ENCODE data around the gene CERCAM. TPM values are rescaled to one million over a fixed set of nuclear protein-coding genes. Genes with fewer than 3 reads are reported as not detected.

The CERCAM gene
- polyA plus RNA-seq, 3 donors = 1.5 to 2.5 (median 1.8) TPM

GRCh38 chr9:128409978-128410377, 10.7 kb upstream of the CERCAM start:
- Histone ChIP-seq H3K4me3 (replicated peaks in 1 of 3; ENCODE audit: low read depth in 2 of 3, low read length in 3 of 3) (no peak overlapping the region), H3K36me3 (replicated peaks in 1 of 2; ENCODE audit: control insufficient read depth in 1 of 2, insufficient read depth in 2 of 2, low read length in 2 of 2) (no peaks in the 10 kb centered on the region), H3K4me1 (ENCODE audit: control insufficient read depth in 1 of 2, insufficient read depth in 2 of 2, low read length in 2 of 2) (no peaks in the 10 kb centered on the region), H2AFZ (ENCODE audit: insufficient read depth, low read depth, low read length, poor library complexity, severe bottlenecking) (no peak overlapping the region), H3K4me2 (replicated peaks; ENCODE audit: extremely low read depth, low read length, poor library complexity, severe bottlenecking) (no peak overlapping the region), H3K9ac (ENCODE audit: insufficient read depth, low read length, poor library complexity, severe bottlenecking) (no peak overlapping the region), H3K27me3 (ENCODE audit: control insufficient read depth in 2 of 2, insufficient read depth in 2 of 2, low read length in 2 of 2) (peaks cover 5 to 31% of the 10 kb centered on the region in 2 donors), H3K79me2 (ENCODE audit: insufficient read depth, low read length) (no peaks in the 10 kb centered on the region), H3K27ac (ENCODE audit: low read depth in 1 of 2, low read length in 2 of 2) (no peak overlapping the region), H4K20me1 (ENCODE audit: insufficient read depth, low read length) (no peaks in the 10 kb centered on the region), H3K9me3 (replicated peaks in 1 of 2; ENCODE audit: control insufficient read depth in 1 of 2, insufficient read depth in 1 of 2, low read length in 2 of 2) (no peaks in the 10 kb centered on the region)
- peaks cover 35 to 52% (median 35%) of the 10 kb centered on the region in 3 donors for H3K27me3 Mint-ChIP-seq (ENCODE audit: low read depth in 3 of 3)
- WGBS (ENCODE audit: insufficient coverage) = 38% methylated on average over 3 of the region's 6 CpGs
- H3K4me1 Mint-ChIP-seq = peaks cover 1% of the 10 kb centered on the region
- no peaks in the 10 kb centered on the region for H3K36me3 Mint-ChIP-seq
- H3K27ac Mint-ChIP-seq = no peak overlapping the region
- DNase-seq = no peak
- no peaks in the 10 kb centered on the region for H3K9me3 Mint-ChIP-seq
- intact Hi-C loops (cut with micrococcal nuclease) = loop anchor here in 1 of 2 donors (10.0 kb wide), 1 partner anchor 115 kb away; no protein-coding TSS in a partner anchor
- peak overlapping the region in 1 of 2 donors; percentile 46 for H3K4me3 Mint-ChIP-seq
- TF ChIP-seq, protein P1, sequence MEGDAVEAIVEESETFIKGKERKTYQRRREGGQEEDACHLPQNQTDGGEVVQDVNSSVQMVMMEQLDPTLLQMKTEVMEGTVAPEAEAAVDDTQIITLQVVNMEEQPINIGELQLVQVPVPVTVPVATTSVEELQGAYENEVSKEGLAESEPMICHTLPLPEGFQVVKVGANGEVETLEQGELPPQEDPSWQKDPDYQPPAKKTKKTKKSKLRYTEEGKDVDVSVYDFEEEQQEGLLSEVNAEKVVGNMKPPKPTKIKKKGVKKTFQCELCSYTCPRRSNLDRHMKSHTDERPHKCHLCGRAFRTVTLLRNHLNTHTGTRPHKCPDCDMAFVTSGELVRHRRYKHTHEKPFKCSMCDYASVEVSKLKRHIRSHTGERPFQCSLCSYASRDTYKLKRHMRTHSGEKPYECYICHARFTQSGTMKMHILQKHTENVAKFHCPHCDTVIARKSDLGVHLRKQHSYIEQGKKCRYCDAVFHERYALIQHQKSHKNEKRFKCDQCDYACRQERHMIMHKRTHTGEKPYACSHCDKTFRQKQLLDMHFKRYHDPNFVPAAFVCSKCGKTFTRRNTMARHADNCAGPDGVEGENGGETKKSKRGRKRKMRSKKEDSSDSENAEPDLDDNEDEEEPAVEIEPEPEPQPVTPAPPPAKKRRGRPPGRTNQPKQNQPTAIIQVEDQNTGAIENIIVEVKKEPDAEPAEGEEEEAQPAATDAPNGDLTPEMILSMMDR (IDR thresholded peaks at IDR 0.05) = no peak

DNA sequence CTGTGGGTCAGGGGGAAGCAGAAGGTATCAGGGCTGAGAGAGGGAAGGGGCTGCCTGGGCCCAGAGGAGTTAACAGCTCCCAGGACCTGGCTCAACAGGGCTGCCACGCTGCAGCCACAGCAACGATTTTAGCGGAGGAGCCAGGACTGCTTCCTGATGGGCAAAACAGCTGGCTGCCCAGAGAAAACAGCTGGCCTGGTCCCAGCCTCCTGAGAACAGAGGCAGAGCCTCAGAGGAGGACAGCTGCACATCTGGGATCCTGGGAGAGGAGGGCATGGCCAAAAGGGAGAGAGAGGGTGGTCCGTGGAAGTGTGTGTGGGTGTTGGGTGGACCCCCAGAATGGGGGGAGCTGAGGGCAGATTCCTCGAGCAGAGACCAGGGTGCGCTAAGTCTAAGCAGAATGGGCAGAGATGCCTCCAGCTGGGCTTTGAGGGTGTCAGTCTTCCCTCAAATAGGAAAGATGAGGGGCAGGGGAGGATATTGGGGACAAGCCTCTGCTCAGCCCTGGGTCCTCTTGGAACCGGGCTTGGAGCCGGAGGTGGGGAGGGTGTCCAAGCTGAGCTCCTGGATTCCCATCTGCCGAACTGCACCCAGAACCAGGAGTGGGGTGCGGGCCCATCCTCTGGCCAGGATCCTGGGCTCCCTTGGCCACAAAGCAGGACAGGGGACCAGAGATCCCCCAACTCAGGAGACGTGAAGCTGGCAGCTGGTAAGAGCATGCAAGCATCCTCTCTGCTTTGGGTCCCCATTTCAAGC, 9.1 kb upstream of the CERCAM start:
- H2AFZ ChIP-seq (ENCODE audit: insufficient read depth, low read depth, low read length, poor library complexity, severe bottlenecking) = no peak overlapping the region
- Mint-ChIP-seq H3K9me3 (no peaks in the 10 kb centered on the region), H3K4me3 (no peak overlapping the region), H3K27ac (no peak overlapping the region), H3K36me3 (no peaks in the 10 kb centered on the region), H3K4me1 (peaks cover 6% of the 10 kb centered on the region), H3K27me3 (ENCODE audit: low read depth in 3 of 3) (peaks cover 38 to 64% (median 40%) of the 10 kb centered on the region in 3 donors)
- H4K20me1 ChIP-seq (ENCODE audit: insufficient read depth, low read length) = no peaks in the 10 kb centered on the region
- no peak for DNase-seq
- H3K27me3 ChIP-seq (ENCODE audit: control insufficient read depth in 2 of 2, insufficient read depth in 2 of 2, low read length in 2 of 2) = peaks cover 5 to 32% of the 10 kb centered on the region in 2 donors
- H3K27ac ChIP-seq (ENCODE audit: low read depth in 1 of 2, low read length in 2 of 2) = no peak overlapping the region
- no peak overlapping the region for H3K9ac ChIP-seq (ENCODE audit: insufficient read depth, low read length, poor library complexity, severe bottlenecking)
- no peak overlapping the region for H3K4me3 ChIP-seq (replicated peaks in 1 of 3; ENCODE audit: low read depth in 2 of 3, low read length in 3 of 3)
- H3K79me2 ChIP-seq (ENCODE audit: insufficient read depth, low read length) = no peaks in the 10 kb centered on the region
- no peaks in the 10 kb centered on the region for H3K4me1 ChIP-seq (ENCODE audit: control insufficient read depth in 1 of 2, insufficient read depth in 2 of 2, low read length in 2 of 2)
- H3K4me2 ChIP-seq (replicated peaks; ENCODE audit: extremely low read depth, low read length, poor library complexity, severe bottlenecking) = no peak overlapping the region
- 66% methylated on average over 11 of the region's 11 CpGs for WGBS (ENCODE audit: insufficient coverage)
- TF ChIP-seq, protein P1 (IDR thresholded peaks at IDR 0.05) = no peak
- H3K36me3 ChIP-seq (replicated peaks in 1 of 2; ENCODE audit: control insufficient read depth in 1 of 2, insufficient read depth in 2 of 2, low read length in 2 of 2) = no peaks in the 10 kb centered on the region
- H3K9me3 ChIP-seq (replicated peaks in 1 of 2; ENCODE audit: control insufficient read depth in 1 of 2, insufficient read depth in 1 of 2, low read length in 2 of 2) = no peaks in the 10 kb centered on the region
- intact Hi-C loops (cut with micrococcal nuclease) = loop anchor here in 1 of 2 donors (2.0 to 10.0 kb wide), 2 partner anchors 49 to 117 kb away; no protein-coding TSS in a partner anchor
